ENCODE measurements around the gene TBX19. TPM values are rescaled to one million over a fixed set of nuclear protein-coding genes. Genes with fewer than 3 reads are reported as not detected.

The TBX19 gene
- total and polyA plus RNA-seq, 4 donors, result 1.0 to 3.6 (median 1.7) TPM

DNA sequence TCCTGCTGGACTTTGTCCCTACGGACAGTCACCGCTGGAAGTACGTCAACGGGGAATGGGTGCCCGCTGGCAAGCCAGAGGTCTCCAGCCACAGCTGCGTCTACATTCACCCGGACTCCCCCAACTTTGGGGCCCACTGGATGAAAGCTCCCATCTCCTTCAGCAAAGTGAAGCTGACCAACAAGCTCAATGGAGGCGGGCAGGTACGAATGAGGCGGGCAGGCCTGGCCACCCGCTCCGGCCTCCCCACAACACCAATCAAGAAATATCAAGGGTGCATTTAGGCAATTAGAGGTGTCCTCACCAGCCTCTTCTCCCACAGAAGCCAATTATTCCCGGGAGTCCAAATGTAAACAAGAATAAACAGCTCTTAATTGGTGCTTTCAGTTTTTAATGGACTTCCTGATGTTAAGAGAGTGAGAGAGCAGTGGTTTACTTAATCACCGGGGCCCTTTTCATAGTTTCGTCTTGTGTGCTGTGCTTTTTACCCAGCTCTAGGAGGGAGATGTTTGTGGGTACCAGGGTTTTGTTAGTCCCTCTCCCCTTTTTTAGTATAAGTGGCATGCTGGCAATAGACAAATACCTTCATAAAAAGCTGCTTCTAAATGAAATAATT, 10.7 kb downstream of the TBX19 start:
- H3K27me3 ChIP-seq (ENCODE audit: control insufficient read depth in 3 of 3, insufficient read depth in 3 of 3, low read length in 2 of 3), result no peaks in the 10 kb centered on the region
- H3K9ac ChIP-seq (ENCODE audit: insufficient read depth in 1 of 2, low read length in 2 of 2), result no peak overlapping the region
- H3K4me1 ChIP-seq (ENCODE audit: control insufficient read depth in 5 of 5, insufficient read depth in 5 of 5, low read length in 5 of 5), result peaks cover 0 to 29% (median 2%) of the 10 kb centered on the region in 5 donors
- ATAC-seq (ENCODE audit: insufficient read depth, low FRiP score), result no peak
- DNase-seq, result no peak
- H3K36me3 ChIP-seq (ENCODE audit: control insufficient read depth in 4 of 4, insufficient read depth in 4 of 4, low read length in 4 of 4), result peaks cover 0 to 2% (median 0%) of the 10 kb centered on the region in 4 donors
- no peak overlapping the region for H3K4me3 ChIP-seq
- TF ChIP-seq CTCF (IDR thresholded peaks at IDR 0.05; ENCODE audit: control extremely low read depth, extremely low read depth), result no peak
- H3K9me3 ChIP-seq (ENCODE audit: control insufficient read depth in 4 of 4, insufficient read depth in 3 of 4, low read length in 3 of 4), result no peaks in the 10 kb centered on the region
- H3K27ac ChIP-seq (ENCODE audit: low read depth in 1 of 2, low read length in 1 of 2), result no peak overlapping the region
- WGBS, 2 donors, result 88 to 90% methylated on average over 15 of the region's 15 CpGs

DNA sequence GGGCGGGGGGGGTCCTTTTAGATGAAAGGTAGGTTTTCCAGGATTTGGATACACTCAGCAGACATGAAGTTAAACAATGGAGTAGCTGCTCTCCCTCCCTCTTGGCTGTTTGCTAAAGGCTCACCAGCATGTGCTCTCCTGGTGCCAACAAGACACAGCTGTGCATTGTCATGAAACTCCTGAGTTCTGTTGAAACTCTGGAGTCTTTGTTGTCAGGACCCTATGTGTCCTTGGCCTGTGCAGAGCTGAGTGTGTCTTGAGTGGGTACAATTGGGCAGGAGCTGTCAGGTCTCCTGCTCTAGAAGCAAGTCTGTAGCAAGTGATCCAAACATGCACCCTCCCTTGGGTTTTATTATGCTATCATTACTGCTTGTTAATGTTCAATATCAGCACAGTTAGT, 12.7 kb downstream of the TBX19 start:
- DNase-seq (peak; percentile 87 to 96 (median 95)), ATAC-seq (ENCODE audit: insufficient read depth, low FRiP score) (no peak)
- peaks cover 0 to 34% (median 5%) of the 10 kb centered on the region in 5 donors for H3K4me1 ChIP-seq (ENCODE audit: control insufficient read depth in 5 of 5, insufficient read depth in 5 of 5, low read length in 5 of 5)
- H3K36me3 ChIP-seq (ENCODE audit: control insufficient read depth in 4 of 4, insufficient read depth in 4 of 4, low read length in 4 of 4), result peaks cover 0 to 2% (median 0%) of the 10 kb centered on the region in 4 donors
- H3K4me3 ChIP-seq, result no peak overlapping the region
- no peak for TF ChIP-seq CTCF (IDR thresholded peaks at IDR 0.05; ENCODE audit: control extremely low read depth, extremely low read depth)
- H3K9ac ChIP-seq (ENCODE audit: insufficient read depth in 1 of 2, low read length in 2 of 2), result no peak overlapping the region
- WGBS, 2 donors, result 67 to 100% methylated on average over 1 of the region's 1 CpG
- H3K27ac ChIP-seq (ENCODE audit: low read depth in 1 of 2, low read length in 1 of 2), result no peak overlapping the region
- H3K9me3 ChIP-seq (ENCODE audit: control insufficient read depth in 4 of 4, insufficient read depth in 3 of 4, low read length in 3 of 4), result no peaks in the 10 kb centered on the region
- no peaks in the 10 kb centered on the region for H3K27me3 ChIP-seq (ENCODE audit: control insufficient read depth in 3 of 3, insufficient read depth in 3 of 3, low read length in 2 of 3)

- DNase-seq (peak in 2 of 3 donors; percentile 51 to 68), ATAC-seq (ENCODE audit: insufficient read depth, low FRiP score) (no peak)
- Histone ChIP-seq H3K9me3 (ENCODE audit: control insufficient read depth in 4 of 4, insufficient read depth in 3 of 4, low read length in 3 of 4) (no peaks in the 10 kb centered on the region), H3K4me3 (no peak overlapping the region), H3K27me3 (ENCODE audit: control insufficient read depth in 3 of 3, insufficient read depth in 3 of 3, low read length in 2 of 3) (no peaks in the 10 kb centered on the region), H3K36me3 (ENCODE audit: control insufficient read depth in 4 of 4, insufficient read depth in 4 of 4, low read length in 4 of 4) (peaks cover 0 to 2% (median 0%) of the 10 kb centered on the region in 4 donors), H3K27ac (ENCODE audit: low read depth in 1 of 2, low read length in 1 of 2) (no peak overlapping the region), H3K9ac (ENCODE audit: insufficient read depth in 1 of 2, low read length in 2 of 2) (no peak overlapping the region), H3K4me1 (ENCODE audit: control insufficient read depth in 5 of 5, insufficient read depth in 5 of 5, low read length in 5 of 5) (peaks cover 0 to 34% (median 5%) of the 10 kb centered on the region in 5 donors)
- TF ChIP-seq CTCF (IDR thresholded peaks at IDR 0.05; ENCODE audit: control extremely low read depth, extremely low read depth), result no peak
- 91 to 93% methylated on average over 8 of the region's 8 CpGs for WGBS, 2 donors
Measured at GRCh38 chr1:168295411-168296114, 14.9 kb downstream of the TBX19 start.

Data from lung (tissue), 12 donors.